Tibial nerve (tissue), 4 donors: ENCODE measurements around the gene HMOX1. TPM values are rescaled to one million over a fixed set of nuclear protein-coding genes. Genes with fewer than 3 reads are reported as not detected.
"Not testable (repeated sequence)": the region's sequence is repeated elsewhere in the genome, so short reads cannot be mapped to it uniquely, and the experiment has no call there.

Experiments
- DNase-seq, 2 donors: peaks; one replicate each; pipeline ENCODE4 v3.0.0-alpha.2; 2019; ENCODE audit warnings: low spot score in 2 of 2
- H3K27ac ChIP-seq, 4 donors: fragments of 200-600 bp; sonication (generic) in 3 of 4; one replicate each; pipeline ENCODE4 v1.5.1; 2017 to 2019; ENCODE audit warnings: mild to moderate bottlenecking in 1 of 4
- H3K27me3 ChIP-seq, 2 donors: fragments of 200-600 bp; sonication (generic) in 1 of 2; one replicate each; pipeline versions ENCODE4 v1.5.1 to v1.6.0; 2017 to 2019
- H3K36me3 ChIP-seq, 3 donors: fragments of 200-600 bp; sonication (generic); one replicate each; pipeline ENCODE4 v1.5.1; 2018 to 2019
- H3K4me1 ChIP-seq, 4 donors: fragments of 200-600 bp; sonication (generic) in 3 of 4; one replicate each; pipeline ENCODE4 v1.5.1; 2017 to 2019
- H3K4me3 ChIP-seq, 4 donors: fragments of 200-600 bp; sonication (generic) in 3 of 4; one replicate each; pipeline ENCODE4 v1.5.1; 2017 to 2019; ENCODE audit warnings: mild to moderate bottlenecking in 1 of 4, moderate library complexity in 1 of 4
- H3K9me3 ChIP-seq, 4 donors: fragments of 200-600 bp; sonication (generic) in 3 of 4; one replicate each; pipeline ENCODE4 v1.5.1; 2017 to 2019
- EP300 ChIP-seq, 2 donors: sonication (generic); formaldehyde crosslinking; IDR thresholded peaks; one replicate each; pipeline ENCODE4 v1.6.1; 2017; ENCODE audit warnings: antibody characterized with exemption in 2 of 2, mild to moderate bottlenecking in 1 of 2
- POLR2A ChIP-seq, 2 donors: fragments of 450-650 bp; IDR thresholded peaks; one replicate each; pipeline ENCODE4 v1.6.1; 2017; ENCODE audit warnings: antibody characterized with exemption in 2 of 2, mild to moderate bottlenecking in 2 of 2, moderate library complexity in 2 of 2
- WGBS, 2 donors: methylation state at CpG; one replicate each; pipeline ENCODE4 v1.1.5; 2018; 5-methylcytosine and 5-hydroxymethylcytosine counted together
- total RNA-seq, 4 donors: library from RNA; depleted of rRNA; stranded (reverse); fragments of >200 nt; gene quantifications; one replicate each; pipeline ENCODE4 v1.1.0, GENCODE V29; 2016
- TF ChIP-seq, protein P1 (sequence below), 5 experiments: fragments of 200-600 bp in 3 of 5; fragments of 450-650 bp in 2 of 5; sonication (generic) in 3 of 5; IDR thresholded peaks; one replicate each; pipeline ENCODE4 v1.5.1; 2016 to 2019; ENCODE audit warnings: antibody characterized with exemption in 5 of 5, mild to moderate bottlenecking in 3 of 5, moderate library complexity in 2 of 5

The HMOX1 gene
- total RNA-seq, 4 donors from 2014 or later, result 7.5 to 53.7 (median 19.0) TPM

DNA sequence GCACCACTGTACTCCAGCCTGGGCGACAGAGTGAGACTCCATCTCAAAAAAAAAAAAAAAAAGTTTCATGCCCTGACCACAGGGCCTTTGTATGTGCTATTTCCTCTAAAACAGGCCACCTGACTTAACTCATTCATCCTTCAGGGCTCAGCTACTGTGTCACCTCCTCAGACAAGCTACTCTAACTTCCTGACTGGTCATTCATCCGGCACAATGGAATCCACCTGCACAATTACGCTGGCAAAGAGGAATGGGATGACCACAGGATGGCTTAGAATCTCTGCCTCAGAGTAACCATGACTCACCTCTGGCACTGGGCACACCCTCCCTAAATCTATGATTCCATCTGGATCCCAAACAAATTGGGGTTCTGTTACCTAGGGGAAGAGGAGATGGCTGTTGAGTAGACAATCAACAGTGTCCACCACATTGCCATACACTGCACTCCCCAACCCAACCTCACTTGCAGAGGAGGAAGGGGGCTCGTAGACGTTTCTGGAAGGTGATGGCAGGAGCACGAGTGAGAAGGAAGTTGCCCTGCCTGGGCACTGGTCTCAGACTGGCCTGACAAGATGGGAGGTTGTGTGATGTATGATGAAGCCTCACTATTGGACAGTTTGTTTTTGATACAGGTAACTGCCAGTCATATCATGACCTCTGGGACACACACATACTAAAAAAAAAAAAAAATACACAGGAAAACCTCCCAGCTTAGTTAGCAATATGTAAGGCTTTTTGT lies 22.8 kb upstream of the HMOX1 start:
- Histone ChIP-seq H3K27me3 (no peaks in the 10 kb centered on the region), H3K27ac (no peak overlapping the region), H3K36me3 (no peaks in the 10 kb centered on the region), H3K9me3 (no peaks in the 10 kb centered on the region), H3K4me3 (no peak overlapping the region), H3K4me1 (peaks cover 0 to 6% (median 0%) of the 10 kb centered on the region in 4 donors)
- TF ChIP-seq POLR2A (IDR thresholded peaks at IDR 0.05) (no peak), EP300 (IDR thresholded peaks at IDR 0.05) (no peak)
- TF ChIP-seq, protein P1, sequence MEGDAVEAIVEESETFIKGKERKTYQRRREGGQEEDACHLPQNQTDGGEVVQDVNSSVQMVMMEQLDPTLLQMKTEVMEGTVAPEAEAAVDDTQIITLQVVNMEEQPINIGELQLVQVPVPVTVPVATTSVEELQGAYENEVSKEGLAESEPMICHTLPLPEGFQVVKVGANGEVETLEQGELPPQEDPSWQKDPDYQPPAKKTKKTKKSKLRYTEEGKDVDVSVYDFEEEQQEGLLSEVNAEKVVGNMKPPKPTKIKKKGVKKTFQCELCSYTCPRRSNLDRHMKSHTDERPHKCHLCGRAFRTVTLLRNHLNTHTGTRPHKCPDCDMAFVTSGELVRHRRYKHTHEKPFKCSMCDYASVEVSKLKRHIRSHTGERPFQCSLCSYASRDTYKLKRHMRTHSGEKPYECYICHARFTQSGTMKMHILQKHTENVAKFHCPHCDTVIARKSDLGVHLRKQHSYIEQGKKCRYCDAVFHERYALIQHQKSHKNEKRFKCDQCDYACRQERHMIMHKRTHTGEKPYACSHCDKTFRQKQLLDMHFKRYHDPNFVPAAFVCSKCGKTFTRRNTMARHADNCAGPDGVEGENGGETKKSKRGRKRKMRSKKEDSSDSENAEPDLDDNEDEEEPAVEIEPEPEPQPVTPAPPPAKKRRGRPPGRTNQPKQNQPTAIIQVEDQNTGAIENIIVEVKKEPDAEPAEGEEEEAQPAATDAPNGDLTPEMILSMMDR (IDR thresholded peaks at IDR 0.05), result no peak
- DNase-seq, result no peak
- WGBS, 2 donors, result 65 to 78% methylated on average over 6 of the region's 6 CpGs

DNA sequence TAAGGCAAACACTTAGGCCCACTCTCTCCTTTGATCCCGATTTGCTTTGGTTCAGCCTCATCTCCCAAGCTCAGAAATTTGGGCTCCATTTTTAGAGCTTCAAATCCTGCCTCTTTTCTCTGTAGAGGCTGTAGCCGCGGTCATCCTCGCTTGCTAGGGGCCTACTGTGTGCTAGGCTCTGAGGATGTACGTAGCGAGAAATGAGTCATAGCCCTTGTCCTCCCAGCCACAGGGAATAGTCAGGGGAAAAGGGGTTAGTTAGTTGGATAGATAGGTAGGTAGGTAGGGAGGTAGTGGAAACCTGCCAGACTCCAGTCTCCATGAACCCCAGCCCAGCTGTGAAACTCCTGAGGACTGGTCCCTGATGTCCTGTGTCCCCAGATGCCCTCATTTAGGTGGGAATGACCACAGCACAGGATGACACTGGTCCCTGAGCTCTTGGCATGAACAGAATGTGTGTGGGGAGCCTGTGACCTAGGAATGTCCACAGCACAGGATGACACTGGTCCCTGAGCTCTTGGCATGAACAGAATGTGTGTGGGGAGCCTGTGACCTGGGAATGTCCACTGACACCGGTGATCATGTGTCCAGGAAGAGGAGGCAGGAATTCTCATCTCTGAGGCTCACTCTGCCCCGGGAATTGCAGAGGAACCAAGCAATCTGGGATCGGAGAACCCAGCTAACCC lies 21.4 kb upstream of the HMOX1 start:
- H3K27ac ChIP-seq, result no peak overlapping the region
- no peaks in the 10 kb centered on the region for H3K36me3 ChIP-seq
- no peaks in the 10 kb centered on the region for H3K9me3 ChIP-seq
- no peaks in the 10 kb centered on the region for H3K27me3 ChIP-seq
- no peaks in the 10 kb centered on the region for H3K4me1 ChIP-seq
- no peak overlapping the region for H3K4me3 ChIP-seq
- no peak for TF ChIP-seq POLR2A (IDR thresholded peaks at IDR 0.05)
- TF ChIP-seq EP300 (IDR thresholded peaks at IDR 0.05), result no peak
- TF ChIP-seq, protein P1 (IDR thresholded peaks at IDR 0.05), result no peak
- no peak for DNase-seq
- 79 to 83% methylated on average over 9 of the region's 9 CpGs for WGBS, 2 donors

DNA sequence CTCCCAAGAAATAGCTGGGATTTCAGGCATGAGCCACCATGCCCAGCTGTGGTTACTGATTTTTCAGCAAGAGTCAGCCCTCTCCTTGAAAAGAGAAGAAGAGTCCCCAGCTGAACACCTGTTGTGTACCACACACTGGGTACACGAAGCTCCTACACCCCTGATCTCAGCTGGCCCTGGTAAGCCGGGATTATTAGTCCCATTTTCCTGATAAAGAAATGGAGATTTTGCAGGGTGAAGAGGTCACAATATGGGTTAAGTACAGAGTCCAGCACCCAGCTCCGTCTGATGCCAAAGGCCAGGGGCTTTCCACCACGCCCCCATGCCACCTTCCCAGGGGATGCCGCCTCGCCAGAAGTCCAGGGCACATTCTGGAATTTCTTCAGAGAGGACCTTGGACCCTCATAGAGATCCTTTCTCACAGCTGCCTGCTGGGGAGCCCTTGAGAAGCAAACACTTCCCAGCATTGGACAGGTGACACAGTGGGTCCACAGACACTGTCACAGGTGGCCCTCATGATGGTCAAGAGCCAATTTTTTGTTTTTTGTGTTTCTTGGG lies 19.8 kb upstream of the HMOX1 start:
- WGBS, 2 donors, result 46 to 61% methylated on average over 6 of the region's 6 CpGs
- H3K27me3 ChIP-seq, result no peaks in the 10 kb centered on the region
- H3K4me3 ChIP-seq, result no peak overlapping the region
- no peaks in the 10 kb centered on the region for H3K9me3 ChIP-seq
- no peaks in the 10 kb centered on the region for H3K36me3 ChIP-seq
- no peak overlapping the region for H3K27ac ChIP-seq
- DNase-seq, result no peak
- TF ChIP-seq EP300 (IDR thresholded peaks at IDR 0.05), result no peak
- TF ChIP-seq, protein P1 (IDR thresholded peaks at IDR 0.05), result no peak
- no peak for TF ChIP-seq POLR2A (IDR thresholded peaks at IDR 0.05)
- H3K4me1 ChIP-seq, result no peaks in the 10 kb centered on the region

DNA sequence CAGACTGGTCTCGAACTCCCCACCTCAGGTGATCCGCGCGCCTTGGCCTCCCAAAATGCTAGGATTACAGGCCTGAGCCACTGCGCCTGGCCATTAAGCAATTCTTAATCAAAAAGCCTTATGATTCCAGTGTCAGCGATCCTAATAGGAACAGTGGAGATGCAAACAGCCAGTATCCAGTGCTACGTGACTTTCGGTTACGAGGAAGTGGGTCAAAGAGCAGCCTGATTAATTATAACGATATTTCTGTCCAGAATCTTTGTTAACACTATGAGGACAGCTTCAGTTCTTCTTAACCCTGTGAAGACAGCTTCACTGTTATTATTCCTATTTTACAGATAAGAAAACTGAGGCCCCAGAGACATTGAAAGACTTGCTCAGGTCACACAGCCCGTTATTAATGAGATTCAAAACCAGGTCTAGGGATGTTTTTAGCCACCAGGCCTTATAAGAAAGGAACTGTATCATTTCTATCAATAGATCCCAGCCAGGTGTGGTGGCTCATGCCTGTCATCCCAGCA lies 17.3 kb upstream of the HMOX1 start:
- no peak for DNase-seq
- Histone ChIP-seq H3K27me3 (no peaks in the 10 kb centered on the region), H3K36me3 (no peaks in the 10 kb centered on the region), H3K4me1 (peaks cover 0 to 10% (median 0%) of the 10 kb centered on the region in 4 donors), H3K27ac (peak overlapping the region in 2 of 4 donors; percentile 23 to 59), H3K9me3 (no peaks in the 10 kb centered on the region), H3K4me3 (no peak overlapping the region)
- 89 to 92% methylated on average over 11 of the region's 11 CpGs for WGBS, 2 donors
- TF ChIP-seq POLR2A (IDR thresholded peaks at IDR 0.05) (no peak), EP300 (IDR thresholded peaks at IDR 0.05) (no peak)
- TF ChIP-seq, protein P1 (IDR thresholded peaks at IDR 0.05), result no peak

DNA sequence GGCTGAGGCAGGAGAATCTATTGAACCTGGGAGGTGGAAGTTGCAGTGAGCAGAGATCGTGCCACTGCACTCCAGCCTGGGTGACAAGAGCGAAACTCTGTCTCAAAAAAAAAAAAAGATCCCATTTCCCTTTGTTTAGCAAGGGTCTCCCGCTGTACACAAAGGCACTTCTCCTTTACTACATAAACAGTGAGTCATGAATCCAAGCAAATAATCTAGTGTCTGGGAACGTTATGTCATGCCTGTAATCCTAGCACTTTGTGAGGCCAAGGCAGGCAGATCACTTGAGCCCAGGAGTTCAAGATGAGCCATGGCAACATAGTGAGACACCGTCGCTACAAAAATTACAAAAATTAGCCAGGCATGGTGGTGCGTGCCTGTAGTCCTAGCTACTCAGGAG lies 16.7 kb upstream of the HMOX1 start:
- H3K4me3 ChIP-seq, H3K4me1 ChIP-seq, H3K9me3 ChIP-seq, DNase-seq, H3K36me3 ChIP-seq, H3K27me3 ChIP-seq: not testable (repeated sequence)
- peak overlapping the region in 2 of 4 donors; percentile 23 to 59 for H3K27ac ChIP-seq
- TF ChIP-seq EP300 (IDR thresholded peaks at IDR 0.05), result peak in 1 of 2 donors; percentile 60
- 70 to 72% methylated on average over 7 of the region's 7 CpGs for WGBS, 2 donors
